Measurements from ENCODE around the gene ZNF592.
"Not testable (repeated sequence)": the region's sequence is repeated elsewhere in the genome, so short reads cannot be mapped to it uniquely, and the experiment has no call there.

The ZNF592 gene

GRCh38 chr15:84834229-84834955 lies 86.0 kb downstream of the ZNF592 start:
- DNase-seq, result no peak
- intact Hi-C loops (cut with DNase I), result no loop called here

- DNase-seq, result no peak
- intact Hi-C loops (cut with DNase I), result no loop called here
Observed at GRCh38 chr15:84834969-84835368, 86.6 kb downstream of the ZNF592 start.

DNA sequence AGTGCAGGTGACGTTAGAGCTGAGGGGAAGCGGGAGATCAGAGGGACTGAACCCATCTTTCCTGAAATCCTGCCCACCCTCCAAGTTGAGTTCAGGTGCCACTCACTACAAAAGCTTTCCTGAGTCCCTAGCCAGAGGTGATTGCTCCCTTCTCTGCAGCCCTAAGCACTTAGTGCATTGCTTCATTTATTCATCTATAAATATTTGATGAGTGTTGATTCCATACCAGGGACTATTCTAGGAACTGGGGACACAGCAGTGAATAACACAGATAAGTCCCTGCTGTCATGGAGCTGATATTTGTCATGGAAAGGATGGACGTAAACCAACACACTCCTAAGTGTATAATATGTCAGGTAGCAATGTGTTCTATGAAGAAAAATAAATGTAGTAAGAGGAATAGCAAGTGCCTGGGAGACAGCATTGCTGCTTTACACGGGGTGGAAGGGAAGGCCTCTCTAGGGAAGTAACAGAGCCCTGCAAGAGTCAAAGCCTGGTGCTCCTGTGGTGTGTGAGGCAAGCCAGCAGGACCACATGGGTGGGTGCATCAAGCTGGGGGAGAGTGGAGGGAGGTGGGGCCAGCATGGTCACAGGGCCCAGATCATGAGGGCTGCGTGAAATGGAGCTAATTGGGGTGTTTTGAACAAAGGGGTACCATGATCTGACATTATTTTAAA lies 87.4 kb downstream of the ZNF592 start:
- intact Hi-C loops (cut with DNase I), result no loop called here
- no peak for DNase-seq

DNA sequence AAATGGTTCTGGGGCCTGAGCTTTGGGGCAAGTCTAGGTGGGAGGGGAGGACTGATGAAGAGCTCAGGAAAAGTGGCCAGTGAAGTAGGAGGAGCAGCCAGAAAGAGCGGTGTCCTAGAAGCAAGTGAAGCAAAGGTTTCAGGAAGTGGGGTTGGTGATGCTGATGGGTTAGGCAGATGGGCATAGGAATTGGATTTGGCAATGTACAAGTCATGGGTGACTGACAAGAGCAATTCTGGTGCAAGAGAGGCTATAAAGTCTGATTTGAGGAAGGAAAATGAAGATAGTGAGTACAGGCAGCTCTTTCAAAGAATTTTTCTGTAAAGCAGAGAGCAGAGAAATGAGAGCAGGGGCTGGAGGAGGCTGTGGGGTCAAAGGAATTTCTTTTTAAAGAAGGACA lies 88.5 kb downstream of the ZNF592 start:
- DNase-seq, result no peak
- intact Hi-C loops (cut with DNase I), result no loop called here

- DNase-seq, result no peak
Observed at GRCh38 chr15:84839714-84840113, 91.3 kb downstream of the ZNF592 start.

GRCh38 chr15:84840255-84840654 lies 91.9 kb downstream of the ZNF592 start:
- DNase-seq, result no peak
- intact Hi-C loops (cut with DNase I), result no loop called here

More at GRCh38 chr15:84839714-84840113, 91.3 kb downstream of the ZNF592 start:
- intact Hi-C loops (cut with DNase I), result no loop called here

DNA sequence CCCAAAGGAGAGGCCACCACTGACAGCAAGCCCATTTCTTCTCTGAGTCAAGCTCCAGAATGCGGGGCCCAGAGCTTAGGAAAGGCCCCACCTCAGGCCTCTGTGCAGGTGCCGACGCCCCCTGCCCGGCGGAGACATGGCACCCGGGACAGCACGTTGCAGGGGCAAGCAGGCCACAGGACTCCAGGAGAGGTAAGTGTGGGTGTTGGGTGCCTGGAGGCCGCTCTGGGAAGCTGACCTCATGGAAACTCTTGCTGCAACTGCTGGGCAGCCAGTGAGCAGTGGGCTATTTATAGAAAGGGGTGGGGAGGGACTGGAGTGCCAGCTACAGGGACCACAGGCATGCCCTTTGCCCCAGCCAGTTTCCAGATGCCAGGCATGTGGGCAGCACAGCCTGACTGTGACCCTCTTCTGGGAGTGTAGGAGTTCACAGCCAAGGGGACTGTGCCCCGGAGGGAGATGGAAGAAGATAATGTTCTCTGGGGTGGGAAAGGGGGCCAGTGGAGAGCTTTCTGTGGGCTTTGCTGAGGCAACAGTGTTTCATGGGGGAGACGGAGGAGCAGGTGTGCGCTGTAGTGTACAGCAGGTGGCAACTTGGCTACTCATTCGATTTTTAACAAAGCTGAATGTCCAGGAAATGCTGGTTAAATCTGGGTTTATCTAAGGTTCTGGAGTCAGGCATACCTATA lies 92.5 kb downstream of the ZNF592 start:
- intact Hi-C loops (cut with DNase I), result no loop called here
- no peak for DNase-seq

GRCh38 chr15:84842781-84843180 lies 94.4 kb downstream of the ZNF592 start:
- intact Hi-C loops (cut with DNase I), result no loop called here
- no peak for DNase-seq

GRCh38 chr15:84844964-84845363 lies 96.6 kb downstream of the ZNF592 start:
- intact Hi-C loops (cut with DNase I), result no loop called here
- DNase-seq, result no peak

GRCh38 chr15:84845631-84846030 lies 97.2 kb downstream of the ZNF592 start:
- intact Hi-C loops (cut with DNase I), result not testable (repeated sequence)
- DNase-seq, result peak in 36 of 42 donors; percentile 15 to 76 (median 44)

DNA sequence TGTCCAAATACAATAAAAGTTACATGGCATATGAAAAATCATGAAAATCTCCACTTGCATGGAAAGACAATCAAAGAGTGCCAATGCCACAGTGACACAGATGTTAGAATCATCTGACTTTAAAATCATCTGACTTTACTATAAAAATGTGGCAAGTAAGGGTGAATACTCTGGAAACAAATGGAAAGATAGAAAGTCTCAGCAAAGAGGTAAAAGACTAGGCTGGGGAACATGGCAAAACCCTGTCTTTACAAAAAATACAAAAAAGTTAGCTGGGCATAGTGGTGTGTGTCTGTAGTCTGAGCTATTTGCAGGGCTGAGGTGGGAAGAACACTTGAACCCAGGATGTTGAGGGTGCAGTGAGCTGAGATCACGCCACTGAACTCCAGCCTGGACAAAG lies 97.9 kb downstream of the ZNF592 start:
- intact Hi-C loops (cut with DNase I), result no loop called here
- DNase-seq, result no peak

DNA sequence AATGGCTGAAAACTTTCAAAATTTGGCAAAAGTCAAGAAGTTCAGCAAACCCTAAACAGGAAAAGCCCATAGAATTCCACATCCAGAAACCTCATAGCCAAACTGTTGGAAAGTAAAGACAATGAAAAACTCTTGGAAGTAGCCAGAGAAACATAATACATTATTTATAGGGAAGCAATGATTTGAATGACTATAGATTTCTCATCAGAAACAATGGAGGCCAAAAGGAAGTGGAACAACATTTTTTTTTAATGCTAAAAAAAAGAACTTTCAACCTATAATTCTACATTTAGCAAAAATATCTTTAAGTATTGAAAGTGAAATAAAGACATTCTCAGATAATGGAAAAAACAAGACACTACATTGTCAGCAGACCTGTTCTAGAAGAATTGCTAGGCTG lies 99.0 kb downstream of the ZNF592 start:
- no peak for DNase-seq
- intact Hi-C loops (cut with DNase I), result no loop called here

GRCh38 chr15:84852212-84852611 lies 103.8 kb downstream of the ZNF592 start:
- DNase-seq, result no peak
- intact Hi-C loops (cut with DNase I), result no loop called here

DNA sequence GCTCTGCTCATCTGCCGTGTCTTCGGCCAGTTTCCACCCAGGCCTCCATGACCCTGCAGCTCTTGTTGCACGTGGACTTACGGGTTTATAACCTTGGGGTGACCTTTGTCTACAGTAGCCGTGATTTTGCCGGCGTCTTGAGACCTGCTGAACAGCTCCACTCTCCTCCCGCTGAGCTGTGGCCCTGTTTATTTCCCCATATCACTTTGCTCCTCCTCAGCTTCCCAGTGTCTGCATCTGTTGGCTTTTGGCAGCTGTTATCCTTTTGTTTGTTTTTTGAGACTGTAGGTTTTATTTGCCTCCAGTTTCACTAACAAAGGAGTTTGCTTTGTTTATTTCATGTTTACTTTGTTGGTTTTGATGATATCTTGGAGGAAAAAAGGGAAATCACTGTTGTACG lies 106.7 kb downstream of the ZNF592 start:
- DNase-seq, result no peak
- intact Hi-C loops (cut with DNase I), result no loop called here

DNA sequence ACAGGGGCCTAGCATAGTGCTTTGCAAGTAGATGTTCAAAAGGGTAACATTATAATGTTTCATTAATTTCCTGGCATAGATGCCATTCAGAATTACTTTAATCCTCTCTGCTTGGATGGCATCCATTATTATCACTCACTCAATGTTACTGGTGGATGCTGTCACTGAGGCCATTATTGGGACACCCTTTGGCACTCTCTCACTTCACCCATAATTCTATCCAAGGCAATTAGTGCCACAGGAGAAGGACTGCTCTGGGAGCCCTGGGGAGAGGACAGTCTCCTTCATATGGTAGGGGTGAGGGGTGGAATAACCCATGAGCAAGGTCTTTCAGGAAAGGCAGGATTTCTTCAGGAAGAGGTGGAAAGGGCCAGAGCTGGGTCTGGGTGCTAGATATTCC lies 107.4 kb downstream of the ZNF592 start:
- DNase-seq, result no peak
- intact Hi-C loops (cut with DNase I), result no loop called here

Data from head of caudate nucleus (tissue), 42 donors.